Progenitor cell of endocrine pancreas (in vitro differentiated cells): Measurements from ENCODE around the gene STXBP6. TPM values are rescaled to one million over a fixed set of nuclear protein-coding genes. Genes with fewer than 3 reads are reported as not detected.

Experiments used
- DNase-seq: peaks from one replicate; pipeline ENCODE4 v3.0.0; 2021; ENCODE audit warnings: low spot score; ENCODE audit not compliant: unreplicated experiment
- H3K27ac Mint-ChIP-seq: 2 replicates; pipeline ENCODE4 v1.8.0; 2021; ENCODE audit warnings: mild to moderate bottlenecking, moderate library complexity, mixed read lengths
- H3K27me3 Mint-ChIP-seq: 2 replicates; pipeline ENCODE4 v1.8.0; 2021; ENCODE audit warnings: mixed read lengths
- H3K36me3 Mint-ChIP-seq: 2 replicates; pipeline ENCODE4 v1.8.0; 2022; ENCODE audit warnings: mixed read lengths; ENCODE audit not compliant: insufficient read depth
- H3K4me1 Mint-ChIP-seq: 2 replicates; pipeline ENCODE4 v1.8.0; 2021; ENCODE audit warnings: low read depth, mixed read lengths
- H3K4me3 Mint-ChIP-seq: 2 replicates; pipeline ENCODE4 v1.8.0; 2021; ENCODE audit warnings: low read depth, mild to moderate bottlenecking, moderate library complexity, mixed read lengths
- H3K9me3 Mint-ChIP-seq: 2 replicates; pipeline ENCODE4 v1.8.0; 2021; ENCODE audit warnings: low read depth, mixed read lengths
- CTCF ChIP-seq: fragments of 200-600 bp; sonication (generic); IDR thresholded peaks from one replicate; pipeline ENCODE4 v1.5.0; 2021; ENCODE audit warnings: antibody characterized with exemption, mild to moderate bottlenecking; ENCODE audit not compliant: unreplicated experiment
- total RNA-seq: library from RNA; stranded (reverse); gene quantifications from 2 replicates; pipeline ENCODE4 v1.2.1, GENCODE V29; 2021

Gene STXBP6
- total RNA-seq, 1 donor from 2014 or later = 11.9 TPM

GRCh38 chr14:24992624-24993360 lies 57.2 kb downstream of the STXBP6 start:
- no peak overlapping the region for H3K27ac Mint-ChIP-seq
- no peaks in the 10 kb centered on the region for H3K36me3 Mint-ChIP-seq
- no peaks in the 10 kb centered on the region for H3K27me3 Mint-ChIP-seq
- DNase-seq = no peak
- H3K4me3 Mint-ChIP-seq = no peak overlapping the region
- peaks cover 2% of the 10 kb centered on the region for H3K4me1 Mint-ChIP-seq
- no peak for TF ChIP-seq CTCF
- H3K9me3 Mint-ChIP-seq = peaks cover under 1% of the 10 kb centered on the region

- H3K36me3 Mint-ChIP-seq = no peaks in the 10 kb centered on the region
- no peak for TF ChIP-seq CTCF
- no peaks in the 10 kb centered on the region for H3K27me3 Mint-ChIP-seq
- no peak overlapping the region for H3K27ac Mint-ChIP-seq
- DNase-seq = no peak
- peaks cover 2% of the 10 kb centered on the region for H3K4me1 Mint-ChIP-seq
- H3K4me3 Mint-ChIP-seq = no peak overlapping the region
- H3K9me3 Mint-ChIP-seq = peaks cover 6% of the 10 kb centered on the region
These were observed 58.1 kb downstream of the STXBP6 start for GRCh38 chr14:24991821-24992220.

GRCh38 chr14:24991288-24991687 lies 58.7 kb downstream of the STXBP6 start:
- H3K9me3 Mint-ChIP-seq = peaks cover 6% of the 10 kb centered on the region
- no peak overlapping the region for H3K27ac Mint-ChIP-seq
- H3K4me1 Mint-ChIP-seq = peaks cover 2% of the 10 kb centered on the region
- no peak overlapping the region for H3K4me3 Mint-ChIP-seq
- no peaks in the 10 kb centered on the region for H3K36me3 Mint-ChIP-seq
- H3K27me3 Mint-ChIP-seq = no peaks in the 10 kb centered on the region
- no peak for TF ChIP-seq CTCF
- DNase-seq = no peak

- no peak for DNase-seq
- H3K4me3 Mint-ChIP-seq = no peak overlapping the region
- H3K27me3 Mint-ChIP-seq = no peaks in the 10 kb centered on the region
- TF ChIP-seq CTCF = no peak
- H3K36me3 Mint-ChIP-seq = no peaks in the 10 kb centered on the region
- no peak overlapping the region for H3K27ac Mint-ChIP-seq
- peaks cover 2% of the 10 kb centered on the region for H3K4me1 Mint-ChIP-seq
- peaks cover 6% of the 10 kb centered on the region for H3K9me3 Mint-ChIP-seq
These were observed 59.2 kb downstream of the STXBP6 start for GRCh38 chr14:24990773-24991172.

- no peaks in the 10 kb centered on the region for H3K36me3 Mint-ChIP-seq
- H3K4me1 Mint-ChIP-seq = peaks cover 4% of the 10 kb centered on the region
- peaks cover 6% of the 10 kb centered on the region for H3K9me3 Mint-ChIP-seq
- H3K4me3 Mint-ChIP-seq = no peak overlapping the region
- no peaks in the 10 kb centered on the region for H3K27me3 Mint-ChIP-seq
- no peak for TF ChIP-seq CTCF
- no peak overlapping the region for H3K27ac Mint-ChIP-seq
- no peak for DNase-seq
These were observed 59.9 kb downstream of the STXBP6 start for GRCh38 chr14:24990050-24990449.
